Activated naive CD8-positive, alpha-beta T cell treated with anti-CD3 and anti-CD28 coated beads, Interleukin-2, amount 50 U/mL, for 16 hours (primary cell): ENCODE results near the gene SCUBE1.

ENCODE experiments used
- DNase-seq: peaks from one replicate; pipeline ENCODE4 v3.0.0-alpha.2; 2020; ENCODE audit warnings: low read depth, low spot score

Gene SCUBE1

GRCh38 chr22:43159484-43160178 is 183.5 kb downstream of the SCUBE1 start:
- DNase-seq = no peak

DNA sequence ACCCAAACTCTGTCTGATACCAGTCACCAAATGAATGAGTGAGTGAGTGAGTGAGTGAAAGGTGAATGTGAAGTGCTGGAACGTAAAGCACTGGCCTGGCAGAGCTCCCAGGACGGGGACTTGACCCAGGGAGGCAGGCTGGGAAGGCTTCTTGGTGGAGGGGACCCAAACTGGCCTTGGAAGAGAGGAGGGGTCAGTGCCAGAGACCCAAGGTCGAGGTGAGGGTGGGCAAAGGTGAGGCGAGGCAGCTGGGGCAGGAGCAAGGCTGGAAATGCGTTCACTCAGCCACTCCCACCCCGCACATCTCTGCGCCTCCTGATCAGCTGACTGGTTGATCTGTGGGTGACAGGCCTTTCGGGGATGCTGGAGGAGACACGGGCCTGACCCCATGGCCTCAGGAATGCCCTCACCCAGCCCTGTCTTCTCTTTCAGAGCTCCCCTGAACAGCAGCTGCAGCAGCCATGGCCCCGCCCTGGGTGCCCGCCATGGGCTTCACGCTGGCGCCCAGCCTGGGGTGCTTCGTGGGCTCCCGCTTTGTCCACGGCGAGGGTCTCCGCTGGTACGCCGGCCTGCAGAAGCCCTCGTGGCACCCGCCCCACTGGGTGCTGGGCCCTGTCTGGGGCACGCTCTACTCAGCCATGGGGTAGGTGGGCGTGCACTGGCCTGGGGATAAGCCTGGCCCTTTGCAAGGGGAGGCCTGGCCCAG is 184.2 kb downstream of the SCUBE1 start:
- DNase-seq = no peak

DNA sequence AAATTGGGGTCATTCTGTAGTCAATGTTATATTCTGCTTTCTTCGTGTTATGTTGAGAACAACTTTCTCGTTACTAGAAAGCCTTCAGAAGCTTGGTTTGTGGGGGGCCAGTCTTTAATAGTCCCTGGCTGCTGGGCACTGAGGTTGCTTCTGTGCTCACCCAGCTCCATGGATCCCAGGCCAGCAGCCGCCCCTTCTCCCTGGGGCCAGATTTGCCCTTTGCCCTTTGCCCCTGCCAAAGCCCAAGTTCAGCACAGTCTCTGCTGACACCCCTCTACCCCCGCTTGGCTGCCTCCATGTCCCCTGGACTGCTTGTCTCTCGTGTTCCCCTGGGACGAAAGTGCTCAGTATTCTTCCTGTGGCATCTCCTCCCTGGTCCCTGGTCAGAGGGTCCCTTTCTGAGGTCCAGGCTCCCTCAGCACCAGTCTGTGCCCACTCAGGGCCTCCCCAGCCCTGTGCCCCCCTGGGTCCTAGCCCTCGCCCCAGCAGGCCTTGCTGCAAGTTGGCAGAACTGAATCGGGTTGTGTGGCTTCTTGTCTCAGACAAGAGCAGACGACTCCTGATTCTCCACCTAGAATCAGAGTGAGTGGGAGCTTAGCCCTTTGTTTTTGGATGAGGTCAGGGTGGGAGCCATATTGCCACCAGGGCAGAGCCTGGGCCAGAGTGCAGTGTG is 185.2 kb downstream of the SCUBE1 start:
- no peak for DNase-seq

- no peak for DNase-seq
These were observed 186.8 kb downstream of the SCUBE1 start for GRCh38 chr22:43156413-43156812.

DNA sequence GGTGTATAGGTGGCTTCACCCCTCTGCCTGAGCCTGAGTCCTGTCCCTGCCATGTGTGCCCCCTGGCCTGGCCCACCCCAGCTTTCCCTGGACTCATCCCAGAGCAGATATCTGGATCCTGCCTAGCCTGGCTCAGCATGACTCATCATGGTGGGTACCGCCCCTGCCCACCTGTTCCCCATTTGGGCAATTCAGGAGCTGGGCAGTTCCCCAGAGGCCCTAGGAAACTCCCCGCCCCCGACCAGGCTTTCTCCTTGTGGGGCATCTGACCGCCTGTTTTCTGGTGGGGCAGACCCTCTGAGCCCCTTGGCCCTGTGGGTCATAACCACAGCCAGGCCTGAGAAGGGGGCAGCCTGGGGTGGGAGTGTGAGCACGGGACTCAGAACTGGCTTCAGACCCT is 187.4 kb downstream of the SCUBE1 start:
- DNase-seq = no peak

DNA sequence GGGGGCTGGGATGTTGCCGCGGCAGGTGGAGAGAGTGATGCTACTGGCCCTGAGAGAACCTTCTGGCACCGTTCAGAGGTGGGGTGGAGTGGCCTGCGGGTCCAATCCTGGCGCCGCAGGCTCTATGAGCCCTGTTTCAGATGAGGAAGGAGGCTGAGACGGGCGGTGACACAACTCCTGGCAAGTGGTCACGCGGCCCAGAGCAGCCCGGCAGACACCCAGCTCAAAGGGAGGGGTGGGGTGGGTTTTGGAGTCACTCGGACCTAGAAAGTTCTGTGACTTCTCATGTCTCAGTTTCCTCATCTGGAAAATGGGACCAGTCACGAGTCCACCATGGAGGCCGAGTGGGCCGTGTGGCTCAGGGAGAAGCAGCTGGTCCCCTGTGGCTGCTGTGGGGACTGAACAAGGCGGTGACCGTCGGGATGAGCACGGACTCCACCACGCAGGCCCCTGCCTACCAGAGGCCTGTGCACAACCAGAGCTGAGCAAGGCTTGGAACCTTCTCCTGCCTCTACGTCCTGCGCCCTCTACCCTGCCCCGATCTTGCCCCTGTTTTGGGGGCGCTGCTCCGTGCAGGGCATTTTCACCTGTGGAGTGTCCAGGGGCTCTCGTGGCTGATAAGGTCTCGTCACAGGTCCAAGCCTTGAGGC is 188.2 kb downstream of the SCUBE1 start:
- DNase-seq = no peak

GRCh38 chr22:43153899-43154298 is 189.3 kb downstream of the SCUBE1 start:
- no peak for DNase-seq

DNA sequence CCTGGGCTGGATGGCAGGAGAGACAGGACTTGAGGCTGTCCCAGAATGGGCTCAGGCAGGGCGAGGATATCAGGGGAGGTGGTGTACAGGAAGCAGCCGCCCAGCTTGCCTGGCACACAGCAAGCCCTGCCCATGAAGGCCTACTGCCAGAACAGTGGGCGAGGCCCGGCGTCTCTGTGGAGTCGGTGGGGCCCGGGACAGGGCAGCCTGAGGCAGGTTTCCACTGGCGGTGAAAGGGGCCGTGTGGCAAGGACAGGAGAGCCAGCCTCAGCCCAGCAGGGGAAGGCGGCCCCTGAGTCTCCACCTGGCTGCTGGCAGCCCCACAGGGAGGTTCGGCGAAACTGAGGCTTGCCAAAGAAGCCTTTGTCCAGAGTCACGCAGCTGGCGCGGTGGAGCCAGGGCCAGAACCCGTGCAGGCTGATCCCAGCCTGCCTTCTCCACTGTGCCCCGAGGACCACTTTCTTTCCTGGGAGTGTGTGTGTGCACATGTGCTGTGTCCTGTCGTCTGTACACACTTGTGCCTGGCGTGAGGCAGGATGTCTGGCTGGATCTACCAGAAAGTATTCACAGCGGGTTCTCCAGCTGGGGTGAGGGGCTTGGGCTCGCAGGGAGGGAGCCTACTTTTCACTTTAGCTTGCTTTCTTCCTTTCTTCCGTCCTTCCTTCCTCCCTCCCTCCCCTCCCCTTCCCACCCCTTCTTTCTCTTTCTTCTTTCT is 190.7 kb downstream of the SCUBE1 start:
- DNase-seq = no peak

DNA sequence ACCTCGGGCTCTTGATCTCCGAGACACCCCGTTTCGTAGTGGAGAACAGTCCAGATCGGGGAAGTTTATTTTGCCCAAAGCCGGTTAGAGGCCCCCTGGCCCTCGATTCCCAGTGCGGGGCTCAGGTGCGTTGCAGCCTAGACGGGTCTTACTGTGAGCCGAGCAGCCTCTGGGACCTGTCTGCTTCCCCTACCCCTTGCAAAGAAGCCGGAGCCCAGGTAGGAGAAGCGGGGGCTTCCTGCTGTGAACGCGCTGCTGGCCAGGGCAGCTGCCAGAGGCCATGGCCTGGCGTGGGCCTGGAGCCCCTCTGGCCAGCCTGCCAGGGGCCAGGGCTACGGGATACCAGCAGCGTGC is 191.2 kb downstream of the SCUBE1 start:
- DNase-seq = no peak

GRCh38 chr22:43151251-43152002 is 191.7 kb downstream of the SCUBE1 start, which contains the start of gene TSPO:
Gene TSPO (plus strand): TSS chr22:43151559. CDS start chr22:43159239, 7,680 bp downstream.
- no peak for DNase-seq

DNA sequence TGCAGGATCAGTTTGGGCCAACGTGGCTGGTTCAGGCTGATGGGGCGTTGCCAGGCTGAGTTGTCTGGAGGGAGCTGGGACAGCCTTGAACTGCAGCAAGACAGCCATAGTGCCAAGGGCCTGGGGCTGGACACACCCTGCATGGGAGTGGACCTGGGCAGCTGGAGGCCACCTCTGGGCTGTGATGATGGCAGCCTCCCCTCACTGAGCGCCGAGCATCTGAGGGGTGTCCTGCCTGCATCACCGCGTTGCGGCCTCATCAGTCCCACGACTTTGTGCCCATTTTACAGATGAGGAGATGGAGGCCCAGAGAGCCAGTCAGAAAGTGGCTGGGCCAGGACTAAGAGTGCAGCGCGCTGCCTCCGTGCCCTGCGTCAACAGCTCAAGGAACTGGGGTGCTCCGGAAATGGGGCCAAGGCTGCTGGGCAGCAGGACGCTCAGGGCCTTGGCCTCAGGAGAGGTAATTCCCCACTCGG is 192.4 kb downstream of the SCUBE1 start:
- no peak for DNase-seq

- DNase-seq = no peak
These were observed 194.6 kb downstream of the SCUBE1 start for GRCh38 chr22:43148581-43148980.

GRCh38 chr22:43147821-43148220 is 195.4 kb downstream of the SCUBE1 start:
- DNase-seq = no peak
